CD14-positive monocyte (primary cell): ENCODE measurements around the gene PSMB2. TPM values are rescaled to one million over a fixed set of nuclear protein-coding genes. Genes with fewer than 3 reads are reported as not detected.

Experiments
- DNase-seq, 3 donors: peaks; one replicate each; pipeline ENCODE4 v3.0.0-alpha.2; 2011 to 2022
- H2AFZ ChIP-seq: 2 replicates; pipeline ENCODE4 v1.6.0; 2012; ENCODE audit warnings: mild to moderate bottlenecking, low read depth, low read length, inconsistent platforms; ENCODE audit not compliant: insufficient read depth, poor library complexity, severe bottlenecking
- H3K27ac ChIP-seq, 2 donors: 1 replicate in 1 of 2; 2 replicates in 1 of 2; pipeline ENCODE4 v1.5.1; 2012 to 2013; ENCODE audit warnings: low read length in 2 of 2, control low read depth in 1 of 2, inconsistent platforms in 1 of 2, low read depth in 1 of 2, mild to moderate bottlenecking in 1 of 2
- H3K27me3 ChIP-seq, 2 donors: one replicate each; pipeline versions ENCODE4 v1.6.0 to v1.6.1; 2011 to 2013; ENCODE audit warnings: low read length in 2 of 2; ENCODE audit not compliant: control insufficient read depth in 2 of 2, insufficient read depth in 2 of 2
- H3K36me3 ChIP-seq, 2 donors: replicated peaks in 1 of 2; 1 replicate in 1 of 2; 2 replicates in 1 of 2; pipeline versions ENCODE4 v1.5.1 to v1.6.1; 2012 to 2013; ENCODE audit warnings: low read length in 2 of 2, control low read depth in 1 of 2, inconsistent platforms in 1 of 2, mild to moderate bottlenecking in 1 of 2; ENCODE audit not compliant: insufficient read depth in 2 of 2, control insufficient read depth in 1 of 2
- H3K4me1 ChIP-seq, 2 donors: 1 replicate in 1 of 2; 2 replicates in 1 of 2; pipeline versions ENCODE4 v1.5.1 to v1.6.1; 2012 to 2013; ENCODE audit warnings: low read length in 2 of 2, control low read depth in 1 of 2, inconsistent platforms in 1 of 2, mild to moderate bottlenecking in 1 of 2, moderate library complexity in 1 of 2; ENCODE audit not compliant: insufficient read depth in 2 of 2, control insufficient read depth in 1 of 2
- H3K4me2 ChIP-seq: replicated peaks from 2 replicates; pipeline ENCODE3; 2012; ENCODE audit warnings: low read length, moderate library complexity, mild to moderate bottlenecking; ENCODE audit not compliant: poor library complexity, severe bottlenecking; ENCODE audit errors: extremely low read depth
- H3K4me3 ChIP-seq, 3 experiments: fragments of 200-600 bp in 1 of 3; sonication (generic) in 1 of 3; replicated peaks in 1 of 3; 1 replicate in 2 of 3; 2 replicates in 1 of 3; pipeline ENCODE4 v1.5.1; 2011 to 2013; ENCODE audit warnings: low read length in 3 of 3, mild to moderate bottlenecking in 3 of 3, control low read depth in 2 of 3, low read depth in 2 of 3, inconsistent platforms in 1 of 3, moderate library complexity in 1 of 3
- H3K79me2 ChIP-seq: 2 replicates; pipeline ENCODE4 v1.6.0; 2012; ENCODE audit warnings: mild to moderate bottlenecking, control low read depth, inconsistent platforms, low read length, moderate library complexity; ENCODE audit not compliant: insufficient read depth
- H3K9ac ChIP-seq: 2 replicates; pipeline ENCODE4 v1.6.0; 2017; ENCODE audit warnings: low read length, mild to moderate bottlenecking; ENCODE audit not compliant: insufficient read depth, poor library complexity, severe bottlenecking
- H3K9me3 ChIP-seq, 2 donors: replicated peaks in 1 of 2; 1 replicate in 1 of 2; 2 replicates in 1 of 2; pipeline versions ENCODE4 v1.5.1 to v1.6.1; 2012 to 2013; ENCODE audit warnings: low read length in 2 of 2, control low read depth in 1 of 2; ENCODE audit not compliant: control insufficient read depth in 1 of 2, insufficient read depth in 1 of 2
- H4K20me1 ChIP-seq: 2 replicates; pipeline ENCODE4 v1.6.0; 2012; ENCODE audit warnings: mild to moderate bottlenecking, low read length, control low read depth, moderate library complexity; ENCODE audit not compliant: insufficient read depth
- H3K27ac Mint-ChIP-seq, 7 donors: one replicate each; pipeline ENCODE4 v1.8.0; 2020; ENCODE audit warnings: mild to moderate bottlenecking in 7 of 7, mixed read lengths in 7 of 7, moderate library complexity in 6 of 7, inconsistent platforms in 2 of 7
- H3K27me3 Mint-ChIP-seq, 3 donors: one replicate each; pipeline ENCODE4 v1.8.0; 2021 to 2022; ENCODE audit warnings: low read depth in 3 of 3, mild to moderate bottlenecking in 3 of 3, mixed read lengths in 3 of 3, moderate library complexity in 3 of 3, inconsistent platforms in 1 of 3
- H3K36me3 Mint-ChIP-seq, 2 donors: one replicate each; pipeline ENCODE4 v1.8.0; 2020; ENCODE audit warnings: mixed read lengths in 2 of 2, inconsistent platforms in 1 of 2, mild to moderate bottlenecking in 1 of 2
- H3K4me1 Mint-ChIP-seq: one replicate; pipeline ENCODE4 v1.8.0; 2020; ENCODE audit warnings: mild to moderate bottlenecking, mixed read lengths
- H3K4me3 Mint-ChIP-seq, 2 donors: one replicate each; pipeline ENCODE4 v1.8.0; 2020; ENCODE audit warnings: mild to moderate bottlenecking in 2 of 2, mixed read lengths in 2 of 2, moderate library complexity in 1 of 2
- H3K9me3 Mint-ChIP-seq, 7 donors: one replicate each; pipeline ENCODE4 v1.8.0; 2020 to 2022; ENCODE audit warnings: mixed read lengths in 7 of 7, mild to moderate bottlenecking in 6 of 7, moderate library complexity in 6 of 7, inconsistent platforms in 2 of 7
- CTCF ChIP-seq: fragments of 200-600 bp; IDR thresholded peaks from one replicate; pipeline ENCODE4 v1.8.0; 2022; ENCODE audit warnings: antibody characterized with exemption, mild to moderate bottlenecking
- WGBS: methylation state at CpG from one replicate; pipeline ENCODE4 v1.1.5; 2013; ENCODE audit warnings: missing lambda C conversion rate; ENCODE audit not compliant: insufficient coverage; 5-methylcytosine and 5-hydroxymethylcytosine counted together
- intact Hi-C, 2 donors: fragments of 100-400 bp; cut with micrococcal nuclease; formaldehyde crosslinking; loops; one replicate each; pipeline versions ENCODE4 v1.15.0 to v1.15.1; 2023
- polyA plus RNA-seq, 3 donors: library from polyadenylated mRNA; depleted of rRNA in 1 of 3; unstranded in 2 of 3; stranded (reverse) in 1 of 3; fragments of 300-500 nt in 2 of 3; fragments of >200 nt in 1 of 3; fragmentation: Illumina TruSeq in 2 of 3; gene quantifications; 1 replicate in 2 of 3; 2 replicates in 1 of 3; pipeline ENCODE4 v1.2.3, GENCODE V29; 2012 to 2021

PSMB2 gene
- polyA plus RNA-seq, 3 donors = 27.9 to 84.1 (median 78.6) TPM

- no peak for DNase-seq
- Mint-ChIP-seq H3K27me3 (peaks cover 9 to 14% (median 14%) of the 10 kb centered on the region in 3 donors), H3K27ac (no peak overlapping the region), H3K36me3 (peaks cover 44 to 51% of the 10 kb centered on the region in 2 donors), H3K9me3 (no peaks in the 10 kb centered on the region), H3K4me3 (no peak overlapping the region), H3K4me1 (peaks cover 14% of the 10 kb centered on the region)
- WGBS = 95% methylated on average over 8 of the region's 9 CpGs
- no peak for TF ChIP-seq CTCF
- H2AFZ ChIP-seq = no peak overlapping the region
- peaks cover 12 to 37% of the 10 kb centered on the region in 2 donors for H3K36me3 ChIP-seq
- H3K4me2 ChIP-seq = no peak overlapping the region
- intact Hi-C loops = loop anchor here (2.0 to 5.0 kb wide), 3 partner anchors 154 to 205 kb away; no protein-coding TSS in a partner anchor
- no peak overlapping the region for H3K9ac ChIP-seq
- H3K4me1 ChIP-seq = peaks cover 3 to 4% of the 10 kb centered on the region in 2 donors
- H3K27ac ChIP-seq = no peak overlapping the region
- H3K27me3 ChIP-seq = peaks cover 6 to 9% of the 10 kb centered on the region in 2 donors
- no peaks in the 10 kb centered on the region for H4K20me1 ChIP-seq
- H3K79me2 ChIP-seq = no peaks in the 10 kb centered on the region
- H3K9me3 ChIP-seq = no peaks in the 10 kb centered on the region
- H3K4me3 ChIP-seq = no peak overlapping the region
Measured at GRCh38 chr1:35567947-35568558, 73.3 kb downstream of the PSMB2 start.

GRCh38 chr1:35565742-35566133, 75.6 kb downstream of the PSMB2 start:
- WGBS = 94% methylated on average over 11 of the region's 11 CpGs
- H3K27me3 Mint-ChIP-seq = no peaks in the 10 kb centered on the region
- no peak for TF ChIP-seq CTCF
- H3K4me1 Mint-ChIP-seq = peaks cover 23% of the 10 kb centered on the region
- no peaks in the 10 kb centered on the region for H3K79me2 ChIP-seq
- H3K9me3 ChIP-seq = no peaks in the 10 kb centered on the region
- H3K9ac ChIP-seq = no peak overlapping the region
- no peak overlapping the region for H2AFZ ChIP-seq
- no peak overlapping the region for H3K4me3 Mint-ChIP-seq
- no peaks in the 10 kb centered on the region for H3K4me1 ChIP-seq
- peaks cover 30 to 60% of the 10 kb centered on the region in 2 donors for H3K36me3 ChIP-seq
- H3K4me2 ChIP-seq = no peak overlapping the region
- no peaks in the 10 kb centered on the region for H4K20me1 ChIP-seq
- H3K36me3 Mint-ChIP-seq = peaks cover 56 to 59% of the 10 kb centered on the region in 2 donors
- intact Hi-C loops = loop anchor here in 1 of 2 donors (5.0 kb wide), 1 partner anchor 157 kb away; no protein-coding TSS in a partner anchor
- no peaks in the 10 kb centered on the region for H3K9me3 Mint-ChIP-seq
- no peaks in the 10 kb centered on the region for H3K27me3 ChIP-seq
- DNase-seq = no peak
- no peak overlapping the region for H3K27ac Mint-ChIP-seq
- H3K4me3 ChIP-seq = no peak overlapping the region
- no peak overlapping the region for H3K27ac ChIP-seq
